Eye (tissue), 1 donor: Measurements from ENCODE around the gene GPNMB.
"Not testable (repeated sequence)": the region's sequence is repeated elsewhere in the genome, so short reads cannot be mapped to it uniquely, and the experiment has no call there.

ENCODE experiments used
- DNase-seq: peaks from one replicate; pipeline ENCODE4 v3.0.0-alpha.2; 2015

Gene GPNMB

GRCh38 chr7:23246555-23246954 lies at the start of gene GPNMB:
GPNMB (plus strand) TSS chr7:23246775; CDS start chr7:23246858, 83 bp downstream.
- DNase-seq, result no peak

GRCh38 chr7:23197745-23198144 lies 48.8 kb upstream of the GPNMB start:
- DNase-seq, result not testable (repeated sequence)

- DNase-seq, result no peak
These were observed 46.2 kb upstream of the GPNMB start for GRCh38 chr7:23200331-23200730.

- DNase-seq, result no peak
These were observed 42.3 kb upstream of the GPNMB start for GRCh38 chr7:23204241-23204640.

- no peak for DNase-seq
These were observed 41.0 kb upstream of the GPNMB start for GRCh38 chr7:23205577-23205908.

- DNase-seq, result peak; percentile 81
These were observed 40.4 kb upstream of the GPNMB start for GRCh38 chr7:23205909-23206767.

GRCh38 chr7:23207021-23207420 lies 39.6 kb upstream of the GPNMB start:
- no peak for DNase-seq

- DNase-seq, result no peak
These were observed 38.7 kb upstream of the GPNMB start for GRCh38 chr7:23207884-23208283.

GRCh38 chr7:23208316-23208715 lies 38.3 kb upstream of the GPNMB start:
- DNase-seq, result no peak

- DNase-seq, result no peak
These were observed 36.1 kb upstream of the GPNMB start for GRCh38 chr7:23210506-23210905.

- no peak for DNase-seq
These were observed 35.0 kb upstream of the GPNMB start for GRCh38 chr7:23211589-23211988.

- DNase-seq, result no peak
These were observed 34.2 kb upstream of the GPNMB start for GRCh38 chr7:23212395-23212794.

- DNase-seq, result no peak
These were observed 33.7 kb upstream of the GPNMB start for GRCh38 chr7:23212841-23213240.

- DNase-seq, result no peak
These were observed 32.8 kb upstream of the GPNMB start for GRCh38 chr7:23213755-23214154.

- DNase-seq, result no peak
These were observed 32.2 kb upstream of the GPNMB start for GRCh38 chr7:23214423-23214822.

- no peak for DNase-seq
These were observed 31.6 kb upstream of the GPNMB start for GRCh38 chr7:23214938-23215337.

- no peak for DNase-seq
These were observed 30.6 kb upstream of the GPNMB start for GRCh38 chr7:23216021-23216420.

GRCh38 chr7:23218196-23218595 lies 28.4 kb upstream of the GPNMB start:
- DNase-seq, result no peak

- DNase-seq, result no peak
These were observed 25.8 kb upstream of the GPNMB start for GRCh38 chr7:23220690-23221305.

- DNase-seq, result no peak
These were observed 24.0 kb upstream of the GPNMB start for GRCh38 chr7:23222439-23223030.

GRCh38 chr7:23224364-23224763 lies 22.2 kb upstream of the GPNMB start:
- not testable (repeated sequence) for DNase-seq

GRCh38 chr7:23226844-23227450 lies 19.6 kb upstream of the GPNMB start:
- DNase-seq, result no peak

- DNase-seq, result no peak
These were observed 18.2 kb upstream of the GPNMB start for GRCh38 chr7:23228412-23228811.

GRCh38 chr7:23230641-23231101 lies 15.9 kb upstream of the GPNMB start:
- peak; percentile 18 for DNase-seq
